ENCODE measurements around the gene DNAJA4. TPM values are rescaled to one million over a fixed set of nuclear protein-coding genes. Genes with fewer than 3 reads are reported as not detected.

The DNAJA4 gene
- total and polyA plus RNA-seq, 9 of the 15 experiments (the other 6 are each of a cell fraction or from before 2014, with no cell fraction given) = 0.11 to 1.0 (median 0.16) TPM; not detected in 4

DNA sequence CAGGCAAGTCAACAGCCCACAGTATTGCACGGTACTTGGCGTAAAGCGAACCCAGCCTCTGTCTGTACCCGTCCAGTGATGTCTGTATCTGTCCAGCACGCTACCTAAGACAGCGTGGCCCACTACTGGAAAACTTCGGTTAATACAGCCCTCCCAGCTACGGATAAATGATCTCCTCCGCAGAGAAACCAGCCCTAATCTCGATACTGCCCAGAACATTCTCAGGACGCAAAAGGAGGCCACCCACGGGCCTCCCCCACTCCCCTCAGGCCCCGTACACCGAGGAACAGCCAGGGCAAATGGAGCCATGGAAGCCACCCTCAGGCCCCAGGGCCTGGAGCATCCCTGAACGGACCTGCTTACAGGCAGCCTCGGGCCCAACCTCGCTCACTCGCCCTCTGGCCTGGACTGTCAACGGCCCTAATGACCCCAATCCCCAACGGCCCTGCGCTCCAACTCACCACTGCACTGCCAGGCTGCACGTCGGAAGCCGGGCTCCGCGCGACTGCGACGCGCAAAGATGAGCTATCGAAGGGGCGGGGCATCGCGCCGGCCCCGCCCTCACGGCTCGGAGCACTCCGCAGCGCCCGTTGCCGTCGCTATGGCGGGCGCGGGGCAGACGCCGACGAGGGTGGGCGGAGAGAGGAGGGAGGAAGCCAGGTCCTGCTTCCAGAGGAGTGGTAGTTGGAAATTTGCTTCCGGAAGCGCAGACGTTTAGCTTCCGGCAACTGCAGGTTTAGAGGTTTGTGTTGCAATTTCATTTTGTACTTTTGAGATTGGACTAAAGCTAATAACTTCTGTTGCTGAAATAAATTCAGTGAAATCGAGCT lies 35.0 kb downstream of the DNAJA4 start, which contains the start of gene SKIC8 (continued):
- TF ChIP-seq, protein P1, sequence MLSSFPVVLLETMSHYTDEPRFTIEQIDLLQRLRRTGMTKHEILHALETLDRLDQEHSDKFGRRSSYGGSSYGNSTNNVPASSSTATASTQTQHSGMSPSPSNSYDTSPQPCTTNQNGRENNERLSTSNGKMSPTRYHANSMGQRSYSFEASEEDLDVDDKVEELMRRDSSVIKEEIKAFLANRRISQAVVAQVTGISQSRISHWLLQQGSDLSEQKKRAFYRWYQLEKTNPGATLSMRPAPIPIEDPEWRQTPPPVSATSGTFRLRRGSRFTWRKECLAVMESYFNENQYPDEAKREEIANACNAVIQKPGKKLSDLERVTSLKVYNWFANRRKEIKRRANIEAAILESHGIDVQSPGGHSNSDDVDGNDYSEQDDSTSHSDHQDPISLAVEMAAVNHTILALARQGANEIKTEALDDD (IDR thresholded peaks at IDR 0.05) = no peak
- TF ChIP-seq, protein P2, sequence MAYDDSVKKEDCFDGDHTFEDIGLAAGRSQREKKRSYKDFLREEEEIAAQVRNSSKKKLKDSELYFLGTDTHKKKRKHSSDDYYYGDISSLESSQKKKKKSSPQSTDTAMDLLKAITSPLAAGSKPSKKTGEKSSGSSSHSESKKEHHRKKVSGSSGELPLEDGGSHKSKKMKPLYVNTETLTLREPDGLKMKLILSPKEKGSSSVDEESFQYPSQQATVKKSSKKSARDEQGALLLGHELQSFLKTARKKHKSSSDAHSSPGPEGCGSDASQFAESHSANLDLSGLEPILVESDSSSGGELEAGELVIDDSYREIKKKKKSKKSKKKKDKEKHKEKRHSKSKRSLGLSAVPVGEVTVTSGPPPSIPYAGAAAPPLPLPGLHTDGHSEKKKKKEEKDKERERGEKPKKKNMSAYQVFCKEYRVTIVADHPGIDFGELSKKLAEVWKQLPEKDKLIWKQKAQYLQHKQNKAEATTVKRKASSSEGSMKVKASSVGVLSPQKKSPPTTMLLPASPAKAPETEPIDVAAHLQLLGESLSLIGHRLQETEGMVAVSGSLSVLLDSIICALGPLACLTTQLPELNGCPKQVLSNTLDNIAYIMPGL (CRISPR knock-in tag; IDR thresholded peaks at IDR 0.05) = peak; percentile 33; the same call in 1 of the 2 replicates
- TF ChIP-seq PHF8 (IDR thresholded peaks at IDR 0.05; ENCODE audit: borderline replicate concordance, low read length) (peak; percentile 96), SMC3 (conservative IDR thresholded peaks at IDR 0.05; ENCODE audit: insufficient read depth, low read depth, low read length) (no peak), POLR2B (IDR thresholded peaks at IDR 0.05; ENCODE audit: low read depth, partially characterized antibody) (peak; percentile 62), ZNF584 (CRISPR knock-in tag; IDR thresholded peaks at IDR 0.05; ENCODE audit: low read depth) (no peak), TARDBP (IDR thresholded peaks at IDR 0.05) (no peak), ZNF121 (CRISPR knock-in tag; conservative IDR thresholded peaks at IDR 0.05) (no peak), SIN3B (IDR thresholded peaks at IDR 0.05; ENCODE audit: low read depth) (peak; percentile 93), ZNF561 (CRISPR knock-in tag; conservative IDR thresholded peaks at IDR 0.05) (no peak), CAMTA2 (CRISPR knock-in tag; conservative IDR thresholded peaks at IDR 0.05) (no peak), ADNP (tag; IDR thresholded peaks at IDR 0.05) (no peak), DMBX1 (CRISPR knock-in tag; IDR thresholded peaks at IDR 0.05; ENCODE audit: borderline replicate concordance) (no peak), PTBP1 (IDR thresholded peaks at IDR 0.05; ENCODE audit: low read depth, low read length) (no peak)
- TF ChIP-seq, protein P3, sequence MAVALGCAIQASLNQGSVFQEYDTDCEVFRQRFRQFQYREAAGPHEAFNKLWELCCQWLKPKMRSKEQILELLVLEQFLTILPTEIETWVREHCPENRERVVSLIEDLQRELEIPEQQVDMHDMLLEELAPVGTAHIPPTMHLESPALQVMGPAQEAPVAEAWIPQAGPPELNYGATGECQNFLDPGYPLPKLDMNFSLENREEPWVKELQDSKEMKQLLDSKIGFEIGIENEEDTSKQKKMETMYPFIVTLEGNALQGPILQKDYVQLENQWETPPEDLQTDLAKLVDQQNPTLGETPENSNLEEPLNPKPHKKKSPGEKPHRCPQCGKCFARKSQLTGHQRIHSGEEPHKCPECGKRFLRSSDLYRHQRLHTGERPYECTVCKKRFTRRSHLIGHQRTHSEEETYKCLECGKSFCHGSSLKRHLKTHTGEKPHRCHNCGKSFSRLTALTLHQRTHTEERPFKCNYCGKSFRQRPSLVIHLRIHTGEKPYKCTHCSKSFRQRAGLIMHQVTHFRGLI (CRISPR knock-in tag; IDR thresholded peaks at IDR 0.05) = no peak
- TF ChIP-seq, protein P4, sequence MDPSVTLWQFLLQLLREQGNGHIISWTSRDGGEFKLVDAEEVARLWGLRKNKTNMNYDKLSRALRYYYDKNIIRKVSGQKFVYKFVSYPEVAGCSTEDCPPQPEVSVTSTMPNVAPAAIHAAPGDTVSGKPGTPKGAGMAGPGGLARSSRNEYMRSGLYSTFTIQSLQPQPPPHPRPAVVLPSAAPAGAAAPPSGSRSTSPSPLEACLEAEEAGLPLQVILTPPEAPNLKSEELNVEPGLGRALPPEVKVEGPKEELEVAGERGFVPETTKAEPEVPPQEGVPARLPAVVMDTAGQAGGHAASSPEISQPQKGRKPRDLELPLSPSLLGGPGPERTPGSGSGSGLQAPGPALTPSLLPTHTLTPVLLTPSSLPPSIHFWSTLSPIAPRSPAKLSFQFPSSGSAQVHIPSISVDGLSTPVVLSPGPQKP (CRISPR knock-in tag; IDR thresholded peaks at IDR 0.05) = no peak
- TF ChIP-seq, protein P5, sequence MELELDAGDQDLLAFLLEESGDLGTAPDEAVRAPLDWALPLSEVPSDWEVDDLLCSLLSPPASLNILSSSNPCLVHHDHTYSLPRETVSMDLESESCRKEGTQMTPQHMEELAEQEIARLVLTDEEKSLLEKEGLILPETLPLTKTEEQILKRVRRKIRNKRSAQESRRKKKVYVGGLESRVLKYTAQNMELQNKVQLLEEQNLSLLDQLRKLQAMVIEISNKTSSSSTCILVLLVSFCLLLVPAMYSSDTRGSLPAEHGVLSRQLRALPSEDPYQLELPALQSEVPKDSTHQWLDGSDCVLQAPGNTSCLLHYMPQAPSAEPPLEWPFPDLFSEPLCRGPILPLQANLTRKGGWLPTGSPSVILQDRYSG (tag; conservative IDR thresholded peaks at IDR 0.05; ENCODE audit: low read depth) = no peak
- TF ChIP-seq, protein P6, sequence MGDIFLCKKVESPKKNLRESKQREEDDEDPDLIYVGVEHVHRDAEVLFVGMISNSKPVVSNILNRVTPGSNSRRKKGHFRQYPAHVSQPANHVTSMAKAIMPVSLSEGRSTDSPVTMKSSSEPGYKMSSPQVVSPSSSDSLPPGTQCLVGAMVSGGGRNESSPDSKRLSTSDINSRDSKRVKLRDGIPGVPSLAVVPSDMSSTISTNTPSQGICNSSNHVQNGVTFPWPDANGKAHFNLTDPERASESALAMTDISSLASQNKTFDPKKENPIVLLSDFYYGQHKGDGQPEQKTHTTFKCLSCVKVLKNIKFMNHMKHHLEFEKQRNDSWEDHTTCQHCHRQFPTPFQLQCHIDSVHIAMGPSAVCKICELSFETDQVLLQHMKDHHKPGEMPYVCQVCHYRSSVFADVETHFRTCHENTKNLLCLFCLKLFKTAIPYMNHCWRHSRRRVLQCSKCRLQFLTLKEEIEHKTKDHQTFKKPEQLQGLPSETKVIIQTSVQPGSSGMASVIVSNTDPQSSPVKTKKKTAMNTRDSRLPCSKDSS (IDR thresholded peaks at IDR 0.05; ENCODE audit: low read depth, partially characterized antibody) = no peak

All from K562 (cell line).